GM18511 (cell line): ENCODE data around the gene SPHK1.

Source experiments
- ATAC-seq: cut with Tn5 transposase; IDR thresholded peaks from one replicate; pipeline ENCODE4 v1.9.1; 2021; ENCODE audit warnings: mild to moderate bottlenecking, moderate library complexity; ENCODE audit not compliant: unreplicated experiment

The SPHK1 gene

GRCh38 chr17:76431509-76431908, 47.1 kb downstream of the SPHK1 start:
- ATAC-seq, result no peak

GRCh38 chr17:76432004-76432403, 47.6 kb downstream of the SPHK1 start:
- no peak for ATAC-seq

DNA sequence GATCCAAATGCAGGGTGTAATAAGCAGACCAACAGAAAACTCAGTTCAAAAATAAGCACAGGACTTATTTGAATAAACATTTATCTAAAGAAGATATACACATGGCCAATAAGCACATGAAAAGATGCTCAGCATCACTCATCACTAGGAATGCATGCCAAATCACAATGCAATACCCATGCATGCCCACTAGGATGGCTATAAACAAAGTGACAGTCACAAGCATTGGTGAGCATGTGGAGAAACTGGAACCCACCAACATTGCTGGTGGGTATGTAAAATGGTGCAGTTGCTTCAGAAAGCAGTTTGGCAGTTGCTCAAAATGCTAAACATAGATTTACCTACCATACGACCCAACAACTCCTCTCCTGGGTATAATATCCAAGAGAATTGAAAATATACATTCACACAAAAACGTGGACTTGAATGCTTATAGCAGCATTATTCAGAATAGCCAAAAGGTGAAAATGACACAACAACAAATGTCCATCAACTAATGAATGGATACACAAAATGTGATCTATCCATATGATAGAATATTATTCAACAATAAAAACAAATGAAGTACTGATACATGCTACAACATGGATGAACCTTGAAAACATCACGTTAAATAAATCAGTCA, 48.4 kb downstream of the SPHK1 start:
- ATAC-seq, result no peak

DNA sequence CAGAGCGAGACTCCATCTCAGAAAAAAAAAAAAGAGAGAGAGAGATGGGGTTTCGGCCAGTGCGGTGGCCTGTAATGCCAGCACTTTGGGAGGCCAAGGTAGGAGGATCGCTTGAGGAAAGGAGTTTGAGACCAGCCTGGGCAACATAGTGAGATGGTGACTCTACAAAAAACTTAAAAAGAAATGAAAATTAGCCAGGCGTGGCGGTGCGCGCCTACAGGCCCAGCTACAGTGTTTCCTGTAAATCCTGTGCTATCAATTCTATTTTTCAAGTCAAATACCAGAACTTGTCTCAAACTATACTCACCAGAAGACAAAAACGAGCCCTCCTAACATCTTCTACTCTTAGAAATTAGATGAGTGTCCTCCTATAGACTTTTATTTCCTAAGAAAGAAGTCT, 49.3 kb downstream of the SPHK1 start:
- no peak for ATAC-seq

DNA sequence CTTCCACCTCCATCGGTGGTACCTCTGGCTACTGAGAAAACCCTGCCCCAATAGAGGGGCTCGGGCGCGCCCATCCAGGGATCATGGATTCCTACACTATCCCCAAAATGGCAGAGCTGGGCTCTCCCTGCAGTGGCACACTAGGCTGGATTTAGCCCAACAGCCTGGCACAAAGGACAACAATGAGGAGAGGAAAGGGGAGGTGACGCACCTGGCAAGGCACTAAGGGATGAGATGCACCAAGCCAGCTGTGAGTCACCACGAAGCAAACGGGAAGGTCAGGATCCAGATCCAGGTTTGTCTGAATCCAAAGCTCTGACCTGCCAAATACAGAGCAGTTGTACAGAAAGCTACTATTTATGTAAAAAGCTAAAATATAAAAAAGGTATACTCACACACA, 50.5 kb downstream of the SPHK1 start:
- no peak for ATAC-seq

DNA sequence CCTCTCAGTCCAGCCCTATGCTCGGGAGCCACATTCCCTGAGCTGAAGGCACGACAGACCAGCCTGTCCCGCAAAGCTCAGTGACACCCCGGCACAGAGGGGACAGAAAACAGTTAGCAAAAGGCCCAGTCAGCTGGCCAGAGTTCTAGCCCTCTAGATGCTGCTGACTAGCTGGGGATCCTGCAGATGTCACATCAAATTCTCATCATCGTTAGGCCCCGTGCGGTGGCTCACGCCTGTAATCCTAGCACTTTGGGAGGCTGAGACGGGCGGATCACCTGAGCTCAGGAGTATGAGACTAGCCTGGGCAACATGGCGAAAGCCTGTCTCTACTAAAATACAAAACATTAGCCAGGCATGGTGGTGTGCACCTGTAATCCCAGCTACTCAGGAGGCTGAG, 51.3 kb downstream of the SPHK1 start:
- ATAC-seq, result no peak
